ENCODE data around the gene ANAPC13. TPM values are rescaled to one million over a fixed set of nuclear protein-coding genes. Genes with fewer than 3 reads are reported as not detected.

ANAPC13 gene
- total RNA-seq, 1 experiment from 2014 or later: 69.7 TPM

- ChIA-PET CTCF (no interaction called here), POLR2A (ENCODE audit: low non-redundant PET) (interaction anchor here (0.5 kb wide), 1 partner anchor 212 kb away, joined by 9 read pairs; no protein-coding TSS in a partner anchor)
- Histone ChIP-seq H3K27ac (ENCODE audit: low read depth, low read length, poor library complexity, severe bottlenecking) (peak overlapping the region; percentile 98), H3K9me3 (ENCODE audit: low read depth, low read length, poor library complexity, severe bottlenecking) (no peaks in the 10 kb centered on the region), H3K27me3 (replicated peaks; ENCODE audit: insufficient read depth, low read depth, low read length, poor library complexity) (no peaks in the 10 kb centered on the region), H3K4me1 (ENCODE audit: insufficient read depth, low read length, poor library complexity, severe bottlenecking) (peaks cover 14% of the 10 kb centered on the region), H3K36me3 (ENCODE audit: insufficient read depth, low read length, poor library complexity, severe bottlenecking) (peaks cover 10% of the 10 kb centered on the region), H3K4me3 (ENCODE audit: low read depth, low read length, poor library complexity, severe bottlenecking) (peak overlapping the region; percentile 80)
- TSS peak; percentile 64 for BruUV-seq (replicated peaks)
- TF ChIP-seq EZH2 (IDR thresholded peaks at IDR 0.05; ENCODE audit: borderline replicate concordance, low read depth, low read length, poor library complexity, severe bottlenecking) (no peak), CTCF (conservative IDR thresholded peaks at IDR 0.05; ENCODE audit: low read depth, low read length) (no peak)
- peak; percentile 40 for DNase-seq (ENCODE audit: low spot score)
- intact Hi-C loops (cut with micrococcal nuclease; ENCODE audit: unreplicated experiment): loop anchor here (5.0 kb wide), 1 partner anchor 114 kb away; the partner anchor contains the start of gene AMOTL2
Measured at GRCh38 chr3:134486577-134487041, 824 bp upstream of the ANAPC13 start.

DNA sequence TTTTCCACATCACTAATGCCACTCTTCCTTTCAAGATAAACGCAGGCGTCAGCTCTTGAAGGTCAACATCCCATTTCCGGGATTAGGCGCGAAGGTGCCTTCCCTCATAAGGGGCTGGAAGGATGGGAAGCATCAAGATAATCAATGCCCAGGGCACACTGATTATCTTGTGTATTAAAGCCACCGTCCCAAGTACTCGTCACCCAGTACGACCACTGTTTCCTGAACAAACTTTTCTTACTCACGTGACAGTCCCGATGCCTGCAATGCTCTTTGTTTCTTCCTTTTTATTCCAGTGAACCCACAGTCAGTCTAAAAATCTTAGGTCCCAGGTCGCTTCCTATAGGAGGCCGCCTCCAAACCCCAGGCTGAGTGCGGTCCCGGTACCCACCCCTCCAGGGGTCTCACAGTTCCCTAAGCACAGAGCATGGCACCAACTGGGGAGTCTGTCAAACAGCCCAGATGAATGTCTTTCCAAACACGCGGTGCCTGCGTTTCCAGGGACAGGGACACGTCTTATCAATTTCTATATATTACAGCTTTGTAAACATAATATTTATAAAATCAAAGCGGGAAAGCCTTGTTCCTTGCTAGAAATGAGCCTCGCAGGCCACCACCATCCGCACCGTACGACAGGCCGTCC is 589 bp downstream of the ANAPC13 start:
- POLR2A ChIA-PET (ENCODE audit: low non-redundant PET): no interaction called here
- Histone ChIP-seq H3K27me3 (replicated peaks; ENCODE audit: insufficient read depth, low read depth, low read length, poor library complexity) (no peaks in the 10 kb centered on the region), H3K9me3 (ENCODE audit: low read depth, low read length, poor library complexity, severe bottlenecking) (no peaks in the 10 kb centered on the region), H3K4me3 (ENCODE audit: low read depth, low read length, poor library complexity, severe bottlenecking) (peak overlapping the region; percentile 80), H3K4me1 (ENCODE audit: insufficient read depth, low read length, poor library complexity, severe bottlenecking) (peaks cover 14% of the 10 kb centered on the region), H3K27ac (ENCODE audit: low read depth, low read length, poor library complexity, severe bottlenecking) (peak overlapping the region; percentile 98), H3K36me3 (ENCODE audit: insufficient read depth, low read length, poor library complexity, severe bottlenecking) (peaks cover 24% of the 10 kb centered on the region)
- intact Hi-C loops (cut with micrococcal nuclease; ENCODE audit: unreplicated experiment): loop anchor here (5.0 kb wide), 1 partner anchor 113 kb away; the partner anchor contains the start of gene AMOTL2
- no TSS peak for BruUV-seq (replicated peaks)
- TF ChIP-seq CTCF (conservative IDR thresholded peaks at IDR 0.05; ENCODE audit: low read depth, low read length) (no peak), EZH2 (IDR thresholded peaks at IDR 0.05; ENCODE audit: borderline replicate concordance, low read depth, low read length, poor library complexity, severe bottlenecking) (no peak)
- no peak for DNase-seq (ENCODE audit: low spot score)
- CTCF ChIA-PET: no interaction called here

DNA sequence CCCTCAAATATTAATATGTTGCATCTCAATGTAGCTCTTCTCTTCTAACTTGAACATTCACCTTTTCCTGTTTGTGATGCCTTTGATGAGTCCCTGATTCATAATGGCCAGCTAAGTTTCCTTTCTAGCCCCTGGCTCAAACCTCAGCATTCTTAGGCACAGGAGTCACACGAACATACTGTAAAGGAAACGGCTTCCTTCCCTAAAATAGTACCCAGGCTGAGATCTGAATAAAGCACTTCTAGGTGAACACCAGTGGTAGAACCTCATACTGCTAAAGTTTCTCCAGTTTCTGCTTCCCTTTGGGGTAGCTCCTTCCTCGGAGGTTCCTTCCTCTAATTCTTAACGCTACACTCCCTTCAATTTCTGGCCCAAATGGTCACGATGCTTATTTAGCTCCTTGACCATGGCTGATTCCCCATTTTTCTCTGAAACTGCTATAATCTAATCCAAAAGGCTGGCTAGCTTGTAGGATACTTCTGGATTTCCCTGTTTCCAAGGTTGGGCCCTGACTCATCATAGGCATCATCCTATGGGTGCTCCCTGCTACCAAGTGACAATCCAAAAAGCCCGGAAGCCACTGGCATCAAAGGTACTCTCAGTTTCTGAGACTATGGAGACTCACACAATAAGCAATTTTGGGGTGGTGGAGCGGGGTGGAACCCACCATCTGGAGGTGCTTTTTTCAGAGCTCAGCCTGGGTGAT is 2.4 kb downstream of the ANAPC13 start:
- CTCF ChIA-PET: interaction anchor here (0.5 to 0.6 kb wide), 2 partner anchors 14 to 811 kb away, joined by 3 to 4 read pairs; no protein-coding TSS in a partner anchor
- POLR2A ChIA-PET (ENCODE audit: low non-redundant PET): no interaction called here
- intact Hi-C loops (cut with micrococcal nuclease; ENCODE audit: unreplicated experiment): no loop called here
- peaks cover 40% of the 10 kb centered on the region for H3K36me3 ChIP-seq (ENCODE audit: insufficient read depth, low read length, poor library complexity, severe bottlenecking)
- no peaks in the 10 kb centered on the region for H3K27me3 ChIP-seq (replicated peaks; ENCODE audit: insufficient read depth, low read depth, low read length, poor library complexity)
- H3K27ac ChIP-seq (ENCODE audit: low read depth, low read length, poor library complexity, severe bottlenecking): no peak overlapping the region
- DNase-seq (ENCODE audit: low spot score): no peak
- H3K4me3 ChIP-seq (ENCODE audit: low read depth, low read length, poor library complexity, severe bottlenecking): no peak overlapping the region
- H3K9me3 ChIP-seq (ENCODE audit: low read depth, low read length, poor library complexity, severe bottlenecking): no peaks in the 10 kb centered on the region
- BruUV-seq (replicated peaks): no TSS peak
- TF ChIP-seq CTCF (conservative IDR thresholded peaks at IDR 0.05; ENCODE audit: low read depth, low read length): no peak
- no peak for TF ChIP-seq EZH2 (IDR thresholded peaks at IDR 0.05; ENCODE audit: borderline replicate concordance, low read depth, low read length, poor library complexity, severe bottlenecking)
- peaks cover 14% of the 10 kb centered on the region for H3K4me1 ChIP-seq (ENCODE audit: insufficient read depth, low read length, poor library complexity, severe bottlenecking)

Data from A673 (cell line).